ENCODE measurements around the gene ARHGAP10.

ARHGAP10 gene

GRCh38 chr4:148089624-148090023 is 357.7 kb downstream of the ARHGAP10 start:
- DNase-seq (no peak), ATAC-seq (ENCODE audit: insufficient read depth, low read depth) (no peak)
- Histone ChIP-seq H3K36me3 (ENCODE audit: insufficient read depth, low read length) (no peaks in the 10 kb centered on the region), H3K4me1 (ENCODE audit: insufficient read depth, low read length) (no peaks in the 10 kb centered on the region), H3K79me2 (ENCODE audit: insufficient read depth, low read length) (no peaks in the 10 kb centered on the region), H3K4me3 (ENCODE audit: low read depth in 1 of 2, low read length in 2 of 2) (no peak overlapping the region), H3K4me2 (ENCODE audit: insufficient read depth, low read length) (no peak overlapping the region), H3K27me3 (ENCODE audit: insufficient read depth, low read length, poor library complexity) (no peaks in the 10 kb centered on the region), H4K20me1 (ENCODE audit: insufficient read depth, low read length) (no peaks in the 10 kb centered on the region), H3K27ac (ENCODE audit: low read length) (no peak overlapping the region), H2AFZ (ENCODE audit: low read depth, low read length) (no peak overlapping the region), H3K9me3 (ENCODE audit: insufficient read depth, low read length, severe bottlenecking) (no peaks in the 10 kb centered on the region), H3K9ac (ENCODE audit: low read depth, low read length) (no peak overlapping the region)
- TF ChIP-seq CTCF (IDR thresholded peaks at IDR 0.05; ENCODE audit: borderline replicate concordance, extremely low read depth, low read length, poor library complexity, severe bottlenecking) (no peak), EZH2 (IDR thresholded peaks at IDR 0.05; ENCODE audit: borderline replicate concordance, low read depth, low read length, severe bottlenecking) (no peak)

GRCh38 chr4:148090029-148090428 is 358.1 kb downstream of the ARHGAP10 start:
- Histone ChIP-seq H3K27ac (ENCODE audit: low read length) (no peak overlapping the region), H3K27me3 (ENCODE audit: insufficient read depth, low read length, poor library complexity) (no peaks in the 10 kb centered on the region), H2AFZ (ENCODE audit: low read depth, low read length) (no peak overlapping the region), H3K36me3 (ENCODE audit: insufficient read depth, low read length) (no peaks in the 10 kb centered on the region), H4K20me1 (ENCODE audit: insufficient read depth, low read length) (no peaks in the 10 kb centered on the region), H3K4me1 (ENCODE audit: insufficient read depth, low read length) (no peaks in the 10 kb centered on the region), H3K9ac (ENCODE audit: low read depth, low read length) (no peak overlapping the region), H3K4me3 (ENCODE audit: low read depth in 1 of 2, low read length in 2 of 2) (no peak overlapping the region), H3K9me3 (ENCODE audit: insufficient read depth, low read length, severe bottlenecking) (no peaks in the 10 kb centered on the region), H3K79me2 (ENCODE audit: insufficient read depth, low read length) (no peaks in the 10 kb centered on the region), H3K4me2 (ENCODE audit: insufficient read depth, low read length) (no peak overlapping the region)
- ATAC-seq (ENCODE audit: insufficient read depth, low read depth) (no peak), DNase-seq (no peak)
- TF ChIP-seq EZH2 (IDR thresholded peaks at IDR 0.05; ENCODE audit: borderline replicate concordance, low read depth, low read length, severe bottlenecking) = no peak
- no peak for TF ChIP-seq CTCF (IDR thresholded peaks at IDR 0.05; ENCODE audit: borderline replicate concordance, extremely low read depth, low read length, poor library complexity, severe bottlenecking)

GRCh38 chr4:148090503-148091476 is 358.9 kb downstream of the ARHGAP10 start:
- H3K27me3 ChIP-seq (ENCODE audit: insufficient read depth, low read length, poor library complexity) = no peaks in the 10 kb centered on the region
- H3K4me3 ChIP-seq (ENCODE audit: low read depth in 1 of 2, low read length in 2 of 2) = no peak overlapping the region
- TF ChIP-seq EZH2 (IDR thresholded peaks at IDR 0.05; ENCODE audit: borderline replicate concordance, low read depth, low read length, severe bottlenecking) = no peak
- TF ChIP-seq CTCF (IDR thresholded peaks at IDR 0.05; ENCODE audit: borderline replicate concordance, extremely low read depth, low read length, poor library complexity, severe bottlenecking) = no peak
- no peak overlapping the region for H3K27ac ChIP-seq (ENCODE audit: low read length)
- H3K9ac ChIP-seq (ENCODE audit: low read depth, low read length) = no peak overlapping the region
- no peaks in the 10 kb centered on the region for H3K36me3 ChIP-seq (ENCODE audit: insufficient read depth, low read length)
- no peaks in the 10 kb centered on the region for H3K4me1 ChIP-seq (ENCODE audit: insufficient read depth, low read length)
- ATAC-seq (ENCODE audit: insufficient read depth, low read depth) (no peak), DNase-seq (no peak)
- no peaks in the 10 kb centered on the region for H3K9me3 ChIP-seq (ENCODE audit: insufficient read depth, low read length, severe bottlenecking)
- no peaks in the 10 kb centered on the region for H4K20me1 ChIP-seq (ENCODE audit: insufficient read depth, low read length)
- H3K79me2 ChIP-seq (ENCODE audit: insufficient read depth, low read length) = no peaks in the 10 kb centered on the region
- H2AFZ ChIP-seq (ENCODE audit: low read depth, low read length) = no peak overlapping the region
- no peak overlapping the region for H3K4me2 ChIP-seq (ENCODE audit: insufficient read depth, low read length)

Data from DND-41 (cell line).